ENCODE data around the gene WHRN. TPM values are rescaled to one million over a fixed set of nuclear protein-coding genes. Genes with fewer than 3 reads are reported as not detected.

The WHRN gene
- total RNA-seq, 1 experiment from 2014 or later: 1.4 TPM

- Mint-ChIP-seq H3K27me3 (ENCODE audit: insufficient read depth, unreplicated experiment) (peaks cover 13% of the 10 kb centered on the region), H3K36me3 (ENCODE audit: insufficient read depth, unreplicated experiment) (no peaks in the 10 kb centered on the region), H3K4me1 (ENCODE audit: low read depth, unreplicated experiment) (no peaks in the 10 kb centered on the region), H3K4me3 (ENCODE audit: unreplicated experiment) (no peak overlapping the region), H3K9me3 (ENCODE audit: unreplicated experiment) (no peaks in the 10 kb centered on the region), H3K27ac (ENCODE audit: unreplicated experiment) (no peak overlapping the region)
- intact Hi-C loops (cut with micrococcal nuclease; ENCODE audit: unreplicated experiment): no loop called here
- BruUV-seq (replicated peaks): no TSS peak
- ChIA-PET POLR2A (no interaction called here), CTCF (no interaction called here)
- Histone ChIP-seq H3K9me3 (no peaks in the 10 kb centered on the region), H3K4me3 (ENCODE audit: low read depth, low read length) (no peak overlapping the region), H3K36me3 (ENCODE audit: control insufficient read depth, insufficient read depth, low read length) (no peaks in the 10 kb centered on the region), H3K4me1 (no peaks in the 10 kb centered on the region), H3K27me3 (replicated peaks; ENCODE audit: control insufficient read depth, insufficient read depth, low read length) (no peaks in the 10 kb centered on the region)
- DNase-seq: no peak
- TF ChIP-seq CTCF (IDR thresholded peaks at IDR 0.05; ENCODE audit: insufficient read depth in 1 of 2, low read depth in 1 of 2, low read length in 1 of 2, severe bottlenecking in 1 of 2, unreplicated experiment in 1 of 2): no peak
Measured at GRCh38 chr9:114494776-114495569, 10.3 kb downstream of the WHRN start.

- Histone ChIP-seq H3K9me3 (no peaks in the 10 kb centered on the region), H3K4me3 (ENCODE audit: low read depth, low read length) (no peak overlapping the region), H3K4me1 (no peaks in the 10 kb centered on the region), H3K27me3 (replicated peaks; ENCODE audit: control insufficient read depth, insufficient read depth, low read length) (no peaks in the 10 kb centered on the region), H3K36me3 (ENCODE audit: control insufficient read depth, insufficient read depth, low read length) (no peaks in the 10 kb centered on the region)
- H3K4me1 Mint-ChIP-seq (ENCODE audit: low read depth, unreplicated experiment): no peaks in the 10 kb centered on the region
- no peak overlapping the region for H3K4me3 Mint-ChIP-seq (ENCODE audit: unreplicated experiment)
- no peak for DNase-seq
- no peak overlapping the region for H3K27ac Mint-ChIP-seq (ENCODE audit: unreplicated experiment)
- intact Hi-C loops (cut with micrococcal nuclease; ENCODE audit: unreplicated experiment): no loop called here
- H3K36me3 Mint-ChIP-seq (ENCODE audit: insufficient read depth, unreplicated experiment): no peaks in the 10 kb centered on the region
- H3K9me3 Mint-ChIP-seq (ENCODE audit: unreplicated experiment): no peaks in the 10 kb centered on the region
- peaks cover 13% of the 10 kb centered on the region for H3K27me3 Mint-ChIP-seq (ENCODE audit: insufficient read depth, unreplicated experiment)
- POLR2A ChIA-PET: no interaction called here
- CTCF ChIA-PET: no interaction called here
- no TSS peak for BruUV-seq (replicated peaks)
- TF ChIP-seq CTCF (IDR thresholded peaks at IDR 0.05; ENCODE audit: insufficient read depth in 1 of 2, low read depth in 1 of 2, low read length in 1 of 2, severe bottlenecking in 1 of 2, unreplicated experiment in 1 of 2): no peak
Measured at GRCh38 chr9:114493521-114494184, 11.6 kb downstream of the WHRN start.

- Histone ChIP-seq H3K27me3 (replicated peaks; ENCODE audit: control insufficient read depth, insufficient read depth, low read length) (no peaks in the 10 kb centered on the region), H3K4me3 (ENCODE audit: low read depth, low read length) (no peak overlapping the region), H3K9me3 (no peaks in the 10 kb centered on the region), H3K4me1 (no peaks in the 10 kb centered on the region), H3K36me3 (ENCODE audit: control insufficient read depth, insufficient read depth, low read length) (no peaks in the 10 kb centered on the region)
- DNase-seq: no peak
- ChIA-PET POLR2A (no interaction called here), CTCF (no interaction called here)
- BruUV-seq (replicated peaks): no TSS peak
- no peaks in the 10 kb centered on the region for H3K36me3 Mint-ChIP-seq (ENCODE audit: insufficient read depth, unreplicated experiment)
- H3K9me3 Mint-ChIP-seq (ENCODE audit: unreplicated experiment): no peaks in the 10 kb centered on the region
- no peaks in the 10 kb centered on the region for H3K4me1 Mint-ChIP-seq (ENCODE audit: low read depth, unreplicated experiment)
- no peak overlapping the region for H3K4me3 Mint-ChIP-seq (ENCODE audit: unreplicated experiment)
- TF ChIP-seq CTCF (IDR thresholded peaks at IDR 0.05; ENCODE audit: insufficient read depth in 1 of 2, low read depth in 1 of 2, low read length in 1 of 2, severe bottlenecking in 1 of 2, unreplicated experiment in 1 of 2): no peak
- intact Hi-C loops (cut with micrococcal nuclease; ENCODE audit: unreplicated experiment): no loop called here
- peaks cover 13% of the 10 kb centered on the region for H3K27me3 Mint-ChIP-seq (ENCODE audit: insufficient read depth, unreplicated experiment)
- no peak overlapping the region for H3K27ac Mint-ChIP-seq (ENCODE audit: unreplicated experiment)
Measured at GRCh38 chr9:114492991-114493390, 12.3 kb downstream of the WHRN start.
